Measurements from ENCODE around the gene EP400.
A peak's percentile ranks its signal among the peaks of the same experiment; 100 is the strongest.

EP400 gene

DNA sequence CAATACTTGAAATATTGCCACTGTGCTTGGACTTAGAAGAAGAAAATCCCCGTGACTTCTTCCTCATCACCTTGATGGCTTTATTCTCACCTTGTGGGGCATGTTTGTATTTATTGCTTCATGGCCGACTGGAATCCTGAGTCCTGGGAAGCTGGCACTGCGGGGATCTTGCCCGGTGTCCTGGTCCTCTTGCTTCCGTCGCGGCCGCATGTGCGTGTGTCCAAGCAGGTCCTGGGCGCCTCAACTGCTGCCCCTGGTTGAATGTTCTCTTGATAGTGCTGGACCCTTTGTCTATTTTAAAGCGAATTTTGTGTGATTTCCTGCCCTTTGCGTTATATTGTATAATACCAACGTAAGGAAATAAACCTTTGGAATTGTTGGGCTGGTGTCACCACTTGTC lies 27.0 kb upstream of the EP400 start:
- TF ChIP-seq CTCF (IDR thresholded peaks at IDR 0.05; ENCODE audit: unreplicated experiment in 3 of 3), result no peak
- H3K9me3 Mint-ChIP-seq, result no peaks in the 10 kb centered on the region

GRCh38 chr12:131923260-131923659 lies 26.5 kb upstream of the EP400 start:
- TF ChIP-seq CTCF (IDR thresholded peaks at IDR 0.05; ENCODE audit: unreplicated experiment in 3 of 3), result no peak
- no peaks in the 10 kb centered on the region for H3K9me3 Mint-ChIP-seq
- H3K4me3 Mint-ChIP-seq, result no peak overlapping the region
- no peaks in the 10 kb centered on the region for H3K27me3 Mint-ChIP-seq (ENCODE audit: low read depth)
- H3K4me1 Mint-ChIP-seq, result peaks cover 12% of the 10 kb centered on the region
- H3K36me3 Mint-ChIP-seq (ENCODE audit: low read depth), result peaks cover 12% of the 10 kb centered on the region
- H3K27ac Mint-ChIP-seq, result no peak overlapping the region

More for the DNA sequence above, 27.0 kb upstream of the EP400 start:
- H3K36me3 Mint-ChIP-seq (ENCODE audit: low read depth), result peaks cover 12% of the 10 kb centered on the region
- no peak overlapping the region for H3K4me3 Mint-ChIP-seq
- H3K27ac Mint-ChIP-seq, result no peak overlapping the region
- H3K27me3 Mint-ChIP-seq (ENCODE audit: low read depth), result no peaks in the 10 kb centered on the region
- H3K4me1 Mint-ChIP-seq, result peaks cover 12% of the 10 kb centered on the region

GRCh38 chr12:131927110-131928079 lies 22.3 kb upstream of the EP400 start:
- TF ChIP-seq CTCF (IDR thresholded peaks at IDR 0.05; ENCODE audit: unreplicated experiment in 3 of 3), result no peak
- Mint-ChIP-seq H3K4me1 (peaks cover 17% of the 10 kb centered on the region), H3K36me3 (ENCODE audit: low read depth) (peaks cover 14% of the 10 kb centered on the region), H3K4me3 (peak overlapping the region; percentile 87 to 88 (median 87)), H3K27me3 (ENCODE audit: low read depth) (no peaks in the 10 kb centered on the region), H3K27ac (peak overlapping the region in 1 of 3 experiments; percentile 66), H3K9me3 (no peaks in the 10 kb centered on the region)

GRCh38 chr12:131928080-131928710 lies 21.5 kb upstream of the EP400 start:
- Mint-ChIP-seq H3K9me3 (no peaks in the 10 kb centered on the region), H3K27ac (peak overlapping the region in 1 of 3 experiments; percentile 66), H3K27me3 (ENCODE audit: low read depth) (no peaks in the 10 kb centered on the region), H3K4me1 (peaks cover 12% of the 10 kb centered on the region), H3K36me3 (ENCODE audit: low read depth) (peaks cover 14% of the 10 kb centered on the region), H3K4me3 (peak overlapping the region; percentile 87 to 88 (median 87))
- TF ChIP-seq CTCF (IDR thresholded peaks at IDR 0.05; ENCODE audit: unreplicated experiment in 3 of 3), result no peak

DNA sequence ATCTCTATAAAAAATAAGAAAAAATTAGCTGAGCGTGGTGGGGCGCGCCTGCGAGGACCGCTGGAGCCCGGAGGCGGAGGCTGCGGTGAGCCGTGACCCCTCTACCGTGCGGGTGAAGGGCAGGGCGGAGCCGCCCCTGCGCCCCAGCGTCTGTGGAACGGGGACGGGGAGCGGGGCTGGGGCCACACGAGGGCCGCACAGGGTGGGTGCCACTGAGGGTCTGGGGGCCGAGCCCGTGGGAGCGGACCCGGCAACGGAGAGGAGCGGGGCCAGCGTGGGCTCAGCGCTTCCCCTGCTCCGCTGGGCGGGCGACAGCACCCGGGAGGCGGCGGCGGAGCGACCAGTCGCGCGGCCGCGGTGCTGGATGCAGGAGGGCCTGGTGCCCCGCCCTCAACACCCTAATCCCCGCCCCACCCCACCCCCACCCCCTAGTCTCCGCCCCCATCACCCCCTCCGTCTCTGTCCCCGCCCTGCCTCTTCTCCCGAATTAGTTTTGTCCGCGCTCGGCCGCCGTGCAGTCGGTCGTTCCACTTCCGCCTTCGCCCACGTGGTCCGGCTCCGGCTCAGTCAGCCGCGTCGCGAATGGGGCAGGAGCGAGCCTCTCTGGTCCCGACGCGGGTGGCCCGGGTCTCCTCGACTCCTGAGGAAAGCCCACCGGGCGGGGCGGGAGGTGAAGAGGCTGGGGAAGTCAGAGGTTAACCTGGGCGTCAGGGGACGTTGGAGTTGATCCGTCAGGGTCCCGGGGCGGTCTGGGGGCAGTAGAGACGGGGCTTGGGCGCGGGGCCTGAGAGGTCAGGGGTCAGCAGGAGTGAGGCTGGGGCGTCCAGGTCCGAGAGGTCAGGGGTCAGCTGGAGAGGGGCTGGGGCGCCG lies 20.8 kb upstream of the EP400 start, which contains the start of gene PUS1:
PUS1 (plus strand) TSS at position 566 of the 870 bp plus-strand sequence. CDS start 447 bp downstream, outside the sequence.
- H3K9me3 Mint-ChIP-seq, result no peaks in the 10 kb centered on the region
- H3K36me3 Mint-ChIP-seq (ENCODE audit: low read depth), result peaks cover 21% of the 10 kb centered on the region
- peaks cover 4% of the 10 kb centered on the region for H3K27me3 Mint-ChIP-seq (ENCODE audit: low read depth)
- H3K27ac Mint-ChIP-seq, result peak within 1 kb of the TSS in 1 of 3 experiments; percentile 66
- peak within 1 kb of the TSS; percentile 90 to 98 (median 92) for H3K4me3 Mint-ChIP-seq
- TF ChIP-seq CTCF (IDR thresholded peaks at IDR 0.05; ENCODE audit: unreplicated experiment in 3 of 3), result no peak
- H3K4me1 Mint-ChIP-seq, result peaks cover 12% of the 10 kb centered on the region
